HFFc6 (cell line): ENCODE measurements around the gene APBB3. TPM values are rescaled to one million over a fixed set of nuclear protein-coding genes. Genes with fewer than 3 reads are reported as not detected.

Experiments used
- DNase-seq: peaks from one replicate; pipeline ENCODE4 v3.0.0-alpha.2; 2018
- H3K27ac Mint-ChIP-seq: 2 replicates; pipeline ENCODE4 v1.8.0; 2020; ENCODE audit warnings: mild to moderate bottlenecking, mixed read lengths
- H3K27me3 Mint-ChIP-seq: 2 replicates; pipeline ENCODE4 v1.8.0; 2021; ENCODE audit warnings: mild to moderate bottlenecking, moderate library complexity, mixed read lengths; ENCODE audit not compliant: insufficient read depth
- H3K36me3 Mint-ChIP-seq: 2 replicates; pipeline ENCODE4 v1.8.0; 2021; ENCODE audit warnings: low read depth, mixed read lengths
- H3K4me1 Mint-ChIP-seq: 2 replicates; pipeline ENCODE4 v1.8.0; 2020; ENCODE audit warnings: low read depth, mixed read lengths
- H3K4me3 Mint-ChIP-seq: 2 replicates; pipeline ENCODE4 v1.8.0; 2020; ENCODE audit warnings: mild to moderate bottlenecking, moderate library complexity, mixed read lengths
- H3K9me3 Mint-ChIP-seq: 2 replicates; pipeline ENCODE4 v1.8.0; 2020; ENCODE audit warnings: mild to moderate bottlenecking, mixed read lengths
- CTCF ChIP-seq: fragments of 200-600 bp; sonication (generic); IDR thresholded peaks from 2 replicates; pipeline ENCODE4 v1.5.0; 2021; ENCODE audit warnings: antibody characterized with exemption, mild to moderate bottlenecking
- microRNA-seq: library from miRNA; unstranded; fragments of <30 nt; microRNA quantifications from one replicate; pipeline ENCODE4, GENCODE V29; 2019
- total RNA-seq, 6 experiments: library from RNA; stranded (reverse); fragmentation: NEBNext Ultra II Directional; extraction: Animal tissue kit (Norgen Biotek cat#: 25700); gene quantifications; 2 replicates in 1 of 6; 3 replicates in 5 of 6; pipeline ENCODE4 v1.2.3, GENCODE V29; 2021

APBB3 gene
- total RNA-seq, 6 experiments from 2014 or later = 11.0 to 13.0 (median 11.7) TPM

GRCh38 chr5:140542972-140543371, 21.4 kb downstream of the APBB3 start:
- H3K27me3 Mint-ChIP-seq = peaks cover 7% of the 10 kb centered on the region
- H3K36me3 Mint-ChIP-seq = peaks cover 22% of the 10 kb centered on the region
- no peak for DNase-seq
- no peak overlapping the region for H3K4me3 Mint-ChIP-seq
- H3K27ac Mint-ChIP-seq = no peak overlapping the region
- H3K4me1 Mint-ChIP-seq = peaks cover 26% of the 10 kb centered on the region
- no peak for TF ChIP-seq CTCF
- no peaks in the 10 kb centered on the region for H3K9me3 Mint-ChIP-seq

- H3K4me3 Mint-ChIP-seq = no peak overlapping the region
- no peak for TF ChIP-seq CTCF
- no peaks in the 10 kb centered on the region for H3K9me3 Mint-ChIP-seq
- no peak overlapping the region for H3K27ac Mint-ChIP-seq
- peaks cover 7% of the 10 kb centered on the region; the same call in 1 of the 2 replicates for H3K4me1 Mint-ChIP-seq
- no peak for DNase-seq
- H3K27me3 Mint-ChIP-seq = no peaks in the 10 kb centered on the region; the same call in none of the 2 replicates
- peaks cover 31% of the 10 kb centered on the region for H3K36me3 Mint-ChIP-seq
These were observed 24.2 kb downstream of the APBB3 start for GRCh38 chr5:140540227-140540626.

GRCh38 chr5:140524003-140524402, 40.4 kb downstream of the APBB3 start:
- no peak for TF ChIP-seq CTCF
- Mint-ChIP-seq H3K27ac (no peak overlapping the region; the same call in 1 of the 2 replicates), H3K4me3 (no peak overlapping the region), H3K4me1 (no peaks in the 10 kb centered on the region), H3K9me3 (no peaks in the 10 kb centered on the region), H3K27me3 (peaks cover under 1% of the 10 kb centered on the region; the same call in 1 of the 2 replicates), H3K36me3 (peaks cover 18% of the 10 kb centered on the region)
- DNase-seq = no peak

- Mint-ChIP-seq H3K27ac (no peak overlapping the region), H3K4me3 (no peak overlapping the region), H3K4me1 (no peaks in the 10 kb centered on the region), H3K27me3 (no peaks in the 10 kb centered on the region), H3K9me3 (no peaks in the 10 kb centered on the region), H3K36me3 (peaks cover 29% of the 10 kb centered on the region)
- no peak for DNase-seq
- TF ChIP-seq CTCF = no peak
These were observed 51.3 kb downstream of the APBB3 start for GRCh38 chr5:140513124-140513523.

GRCh38 chr5:140509898-140510297, 54.5 kb downstream of the APBB3 start:
- TF ChIP-seq CTCF = no peak
- H3K36me3 Mint-ChIP-seq = peaks cover 30% of the 10 kb centered on the region
- no peak overlapping the region for H3K4me3 Mint-ChIP-seq
- no peak for DNase-seq
- no peaks in the 10 kb centered on the region for H3K9me3 Mint-ChIP-seq
- no peaks in the 10 kb centered on the region for H3K27me3 Mint-ChIP-seq
- no peaks in the 10 kb centered on the region for H3K4me1 Mint-ChIP-seq
- no peak overlapping the region for H3K27ac Mint-ChIP-seq

Small RNA genes lying within 50 kb of the gene (microRNA-seq; reads per million reads assigned to microRNA genes)
- not detected for gene MIR6831

Other genes starting within 250 kb of the APBB3 start
- 10 to 100 TPM in 1 of 6 experiments, 1 to 10 TPM in 5; 5.6 to 10.2 (median 6.9) TPM for gene HBEGF, start 218.0 kb downstream of the APBB3 start, total RNA-seq
- not detected for gene SLC4A9, start 204.4 kb downstream of the APBB3 start, total RNA-seq
- gene ANKHD1, start 162.8 kb downstream of the APBB3 start, total RNA-seq = 10 to 100 TPM; 35.4 to 49.7 (median 41.5) TPM
- gene EIF4EBP3, start 16.9 kb downstream of the APBB3 start, total RNA-seq = 1 to 10 TPM; 1.8 to 4.0 (median 2.9) TPM
- gene SRA1, start 7.1 kb downstream of the APBB3 start, total RNA-seq = 10 to 100 TPM; 50.0 to 62.3 (median 59.4) TPM
- gene SLC35A4, start 230 bp upstream of the APBB3 start, total RNA-seq = 10 to 100 TPM; 64.1 to 72.8 (median 71.2) TPM
- 1 to 10 TPM in 5 of 6 experiments, under 1 TPM in 1; 0.84 to 1.9 (median 1.3) TPM for gene CD14, start 68.6 kb upstream of the APBB3 start, total RNA-seq
- 1 to 10 TPM; 3.6 to 7.2 (median 6.1) TPM for gene TMCO6, start 74.9 kb upstream of the APBB3 start, total RNA-seq
- gene NDUFA2, start 83.0 kb upstream of the APBB3 start, total RNA-seq = 10 to 100 TPM; 60.5 to 73.9 (median 67.0) TPM
- gene IK, start 83.2 kb upstream of the APBB3 start, total RNA-seq = 100 to 1,000 TPM in 4 of 6 experiments, 10 to 100 TPM in 2; 83.3 to 116 (median 109) TPM
- 10 to 100 TPM; 23.7 to 28.3 (median 25.8) TPM for gene WDR55, start 100.3 kb upstream of the APBB3 start, total RNA-seq
- gene DND1, start 109.0 kb upstream of the APBB3 start, total RNA-seq = under 1 TPM; 0.26 to 0.59 (median 0.41) TPM
- 100 to 1,000 TPM in 1 of 6 experiments, 10 to 100 TPM in 5; 89.1 to 102 (median 96.8) TPM for gene HARS1, start 126.8 kb upstream of the APBB3 start, total RNA-seq
- gene HARS2, start 126.9 kb upstream of the APBB3 start, total RNA-seq = 10 to 100 TPM; 22.1 to 23.5 (median 22.9) TPM
- gene ZMAT2, start 135.8 kb upstream of the APBB3 start, total RNA-seq = 10 to 100 TPM; 59.1 to 68.5 (median 63.8) TPM
- gene PCDHA1, start 221.5 kb upstream of the APBB3 start, total RNA-seq = under 1 TPM; 0.09 to 0.22 (median 0.14) TPM
- gene PCDHA2, start 230.3 kb upstream of the APBB3 start, total RNA-seq = under 1 TPM in 1 of 6 experiments, not detected in 5; 0.13 TPM
- gene PCDHA3, start 236.5 kb upstream of the APBB3 start, total RNA-seq = under 1 TPM in 1 of 6 experiments, not detected in 5; 0.05 TPM
- gene PCDHA4, start 242.5 kb upstream of the APBB3 start, total RNA-seq = under 1 TPM in 1 of 6 experiments, not detected in 5; 0.05 TPM